ENCODE results near the gene CCDC47.

GRCh38 chr17:63758428-63758827 is 15.0 kb downstream of the CCDC47 start:
- no peak for TF ChIP-seq CTCF (IDR thresholded peaks at IDR 0.05; ENCODE audit: low read depth, low read length)
- TF ChIP-seq EZH2phosphoT487 (IDR thresholded peaks at IDR 0.05; ENCODE audit: low read depth): no peak
